Dendritic cell treated with granulocyte-macrophage colony-stimulating factor and Interleukin-4, amounts not matched to agents 40 ng/mL and 50 ng/mL, for 4 days (primary cell): ENCODE data around the gene FGFR1OP2.

ENCODE experiments used
- H3K27ac Mint-ChIP-seq: one replicate; pipeline ENCODE4 v1.8.0; 2022; ENCODE audit warnings: mild to moderate bottlenecking, mixed read lengths
- H3K27me3 Mint-ChIP-seq: one replicate; pipeline ENCODE4 v1.8.0; 2022; ENCODE audit warnings: mild to moderate bottlenecking, mixed read lengths
- H3K36me3 Mint-ChIP-seq: one replicate; pipeline ENCODE4 v1.8.0; 2022; ENCODE audit warnings: low read depth, mixed read lengths
- H3K4me1 Mint-ChIP-seq: one replicate; pipeline ENCODE4 v1.8.0; 2022; ENCODE audit warnings: low read depth, mixed read lengths
- H3K4me3 Mint-ChIP-seq: one replicate; pipeline ENCODE4 v1.8.0; 2022; ENCODE audit warnings: mild to moderate bottlenecking, moderate library complexity, mixed read lengths
- H3K9me3 Mint-ChIP-seq: one replicate; pipeline ENCODE4 v1.8.0; 2022; ENCODE audit warnings: mixed read lengths
- intact Hi-C: fragments of 100-400 bp; cut with micrococcal nuclease; formaldehyde crosslinking; loops from one replicate; pipeline ENCODE4 v1.15.0; 2022

FGFR1OP2 gene

DNA sequence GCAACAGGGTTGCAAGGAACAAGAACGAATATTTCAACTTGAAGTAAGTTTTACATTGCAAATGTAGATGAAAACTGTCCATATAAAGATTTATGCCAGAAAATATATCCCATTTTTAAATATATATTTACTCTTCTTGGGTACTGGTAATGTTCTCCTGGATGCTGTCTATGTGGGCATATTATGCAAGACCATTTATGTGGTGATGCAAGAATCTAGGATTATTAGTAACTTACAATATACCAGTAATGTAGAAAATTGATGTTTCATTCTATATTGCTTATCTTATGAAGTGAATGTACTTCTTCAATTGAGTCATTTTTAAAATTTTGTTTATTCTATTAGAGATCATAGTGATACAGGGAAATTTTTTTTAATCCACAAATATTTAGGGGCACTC is 25.1 kb downstream of the FGFR1OP2 start:
- intact Hi-C loops = no loop called here
- Mint-ChIP-seq H3K27ac (no peak overlapping the region), H3K4me3 (no peak overlapping the region), H3K36me3 (peaks cover 67% of the 10 kb centered on the region), H3K9me3 (no peaks in the 10 kb centered on the region), H3K27me3 (no peaks in the 10 kb centered on the region), H3K4me1 (no peaks in the 10 kb centered on the region)

- Mint-ChIP-seq H3K27ac (no peak overlapping the region), H3K36me3 (peaks cover 58% of the 10 kb centered on the region)
- intact Hi-C loops = no loop called here
Observed at GRCh38 chr12:26966842-26967241, 28.6 kb downstream of the FGFR1OP2 start.

GRCh38 chr12:26970136-26970535 is 31.9 kb downstream of the FGFR1OP2 start:
- Mint-ChIP-seq H3K27ac (no peak overlapping the region), H3K36me3 (peaks cover 55% of the 10 kb centered on the region), H3K4me1 (no peaks in the 10 kb centered on the region), H3K9me3 (no peaks in the 10 kb centered on the region), H3K27me3 (no peaks in the 10 kb centered on the region), H3K4me3 (no peak overlapping the region)
- intact Hi-C loops = no loop called here

More at GRCh38 chr12:26966842-26967241, 28.6 kb downstream of the FGFR1OP2 start:
- Mint-ChIP-seq H3K9me3 (no peaks in the 10 kb centered on the region), H3K4me3 (no peak overlapping the region), H3K27me3 (no peaks in the 10 kb centered on the region), H3K4me1 (no peaks in the 10 kb centered on the region)

GRCh38 chr12:26971963-26972362 is 33.7 kb downstream of the FGFR1OP2 start:
- intact Hi-C loops = no loop called here
- H3K9me3 Mint-ChIP-seq = no peaks in the 10 kb centered on the region
- H3K4me3 Mint-ChIP-seq = no peak overlapping the region
- no peaks in the 10 kb centered on the region for H3K27me3 Mint-ChIP-seq
- H3K4me1 Mint-ChIP-seq = peaks cover 7% of the 10 kb centered on the region
- H3K27ac Mint-ChIP-seq = no peak overlapping the region
- H3K36me3 Mint-ChIP-seq = peaks cover 56% of the 10 kb centered on the region

GRCh38 chr12:26976687-26977086 is 38.4 kb downstream of the FGFR1OP2 start:
- Mint-ChIP-seq H3K36me3 (peaks cover 50% of the 10 kb centered on the region), H3K27ac (peak overlapping the region; percentile 20), H3K4me3 (no peak overlapping the region), H3K4me1 (peaks cover 7% of the 10 kb centered on the region), H3K9me3 (no peaks in the 10 kb centered on the region), H3K27me3 (no peaks in the 10 kb centered on the region)
- intact Hi-C loops = no loop called here

DNA sequence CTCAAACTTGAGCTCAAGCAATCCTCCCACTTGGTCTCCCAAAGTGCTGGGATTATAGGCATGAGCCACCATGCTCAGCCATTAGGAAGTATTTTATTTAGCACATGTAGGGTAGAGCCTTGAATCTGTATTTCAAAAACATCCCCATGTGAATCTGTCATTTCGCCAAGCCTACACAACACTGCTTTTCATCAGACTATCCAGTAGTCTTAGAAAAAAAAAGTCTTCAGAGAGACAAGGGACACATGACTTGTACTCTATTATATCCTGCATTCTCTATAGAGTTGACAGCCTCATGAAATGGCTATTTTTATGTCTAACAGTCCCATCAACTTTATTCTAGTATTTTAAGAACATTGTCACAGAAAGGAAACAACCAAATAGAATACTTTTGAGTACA is 40.5 kb downstream of the FGFR1OP2 start:
- Mint-ChIP-seq H3K9me3 (no peaks in the 10 kb centered on the region), H3K27me3 (no peaks in the 10 kb centered on the region), H3K4me3 (no peak overlapping the region), H3K36me3 (peaks cover 61% of the 10 kb centered on the region), H3K4me1 (peaks cover 7% of the 10 kb centered on the region), H3K27ac (no peak overlapping the region)
- intact Hi-C loops = no loop called here

GRCh38 chr12:26979733-26980132 is 41.5 kb downstream of the FGFR1OP2 start:
- Mint-ChIP-seq H3K36me3 (peaks cover 61% of the 10 kb centered on the region), H3K27me3 (no peaks in the 10 kb centered on the region), H3K9me3 (no peaks in the 10 kb centered on the region), H3K4me3 (no peak overlapping the region), H3K27ac (peak overlapping the region; percentile 10), H3K4me1 (peaks cover 7% of the 10 kb centered on the region)
- intact Hi-C loops = no loop called here

- intact Hi-C loops = no loop called here
- no peak overlapping the region for H3K4me3 Mint-ChIP-seq
- H3K4me1 Mint-ChIP-seq = peaks cover 10% of the 10 kb centered on the region
- no peaks in the 10 kb centered on the region for H3K27me3 Mint-ChIP-seq
- no peak overlapping the region for H3K27ac Mint-ChIP-seq
- H3K9me3 Mint-ChIP-seq = no peaks in the 10 kb centered on the region
- peaks cover 65% of the 10 kb centered on the region for H3K36me3 Mint-ChIP-seq
Observed at GRCh38 chr12:26982866-26983265, 44.6 kb downstream of the FGFR1OP2 start.

- intact Hi-C loops = no loop called here
Observed at GRCh38 chr12:26987634-26988424, 49.6 kb downstream of the FGFR1OP2 start.

DNA sequence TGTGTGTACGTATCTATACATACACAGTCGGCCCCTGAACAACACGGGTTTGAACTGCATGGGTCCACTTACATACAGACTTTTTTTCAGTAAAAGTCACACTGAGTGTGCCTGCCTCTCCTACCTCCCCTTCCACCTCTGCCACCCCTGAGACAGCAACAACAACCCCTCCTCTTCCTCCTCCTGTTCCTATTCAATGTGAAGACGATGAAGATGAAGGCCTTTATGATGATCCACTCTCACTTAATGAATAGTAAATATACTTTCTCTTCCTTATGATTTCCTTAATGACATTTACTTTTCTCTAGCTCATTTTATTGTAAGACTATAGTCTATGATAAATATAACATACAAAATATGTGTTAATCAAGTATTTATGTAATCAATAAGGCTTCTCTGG is 50.4 kb downstream of the FGFR1OP2 start:
- peaks cover 10% of the 10 kb centered on the region for H3K4me1 Mint-ChIP-seq
- peaks cover 63% of the 10 kb centered on the region for H3K36me3 Mint-ChIP-seq
- no peaks in the 10 kb centered on the region for H3K9me3 Mint-ChIP-seq
- no peaks in the 10 kb centered on the region for H3K27me3 Mint-ChIP-seq
- no peak overlapping the region for H3K4me3 Mint-ChIP-seq
- intact Hi-C loops = no loop called here
- no peak overlapping the region for H3K27ac Mint-ChIP-seq

More at GRCh38 chr12:26987634-26988424, 49.6 kb downstream of the FGFR1OP2 start:
- H3K9me3 Mint-ChIP-seq = no peaks in the 10 kb centered on the region
- no peak overlapping the region for H3K4me3 Mint-ChIP-seq
- no peak overlapping the region for H3K27ac Mint-ChIP-seq
- H3K27me3 Mint-ChIP-seq = no peaks in the 10 kb centered on the region
- peaks cover 63% of the 10 kb centered on the region for H3K36me3 Mint-ChIP-seq
- H3K4me1 Mint-ChIP-seq = peaks cover 10% of the 10 kb centered on the region

- no peaks in the 10 kb centered on the region for H3K27me3 Mint-ChIP-seq
- no peak overlapping the region for H3K27ac Mint-ChIP-seq
- intact Hi-C loops = no loop called here
- no peaks in the 10 kb centered on the region for H3K9me3 Mint-ChIP-seq
- H3K36me3 Mint-ChIP-seq = peaks cover 58% of the 10 kb centered on the region
- no peak overlapping the region for H3K4me3 Mint-ChIP-seq
- peaks cover 10% of the 10 kb centered on the region for H3K4me1 Mint-ChIP-seq
Observed at GRCh38 chr12:26989873-26990272, 51.6 kb downstream of the FGFR1OP2 start.

GRCh38 chr12:26991826-26992225 is 53.6 kb downstream of the FGFR1OP2 start:
- Mint-ChIP-seq H3K27me3 (no peaks in the 10 kb centered on the region), H3K36me3 (peaks cover 53% of the 10 kb centered on the region)

GRCh38 chr12:26994109-26994508 is 55.8 kb downstream of the FGFR1OP2 start:
- peaks cover 24% of the 10 kb centered on the region for H3K4me1 Mint-ChIP-seq

More at GRCh38 chr12:26991826-26992225, 53.6 kb downstream of the FGFR1OP2 start:
- H3K4me1 Mint-ChIP-seq = peaks cover 13% of the 10 kb centered on the region
- intact Hi-C loops = no loop called here
- no peaks in the 10 kb centered on the region for H3K9me3 Mint-ChIP-seq
- H3K4me3 Mint-ChIP-seq = no peak overlapping the region
- H3K27ac Mint-ChIP-seq = no peak overlapping the region

GRCh38 chr12:26995706-26996105 is 57.4 kb downstream of the FGFR1OP2 start:
- Mint-ChIP-seq H3K4me1 (peaks cover 27% of the 10 kb centered on the region), H3K9me3 (no peaks in the 10 kb centered on the region), H3K27ac (no peak overlapping the region), H3K36me3 (peaks cover 51% of the 10 kb centered on the region), H3K4me3 (no peak overlapping the region), H3K27me3 (no peaks in the 10 kb centered on the region)
- intact Hi-C loops = no loop called here

More at GRCh38 chr12:26994109-26994508, 55.8 kb downstream of the FGFR1OP2 start:
- Mint-ChIP-seq H3K27ac (no peak overlapping the region), H3K4me3 (no peak overlapping the region), H3K27me3 (no peaks in the 10 kb centered on the region), H3K9me3 (no peaks in the 10 kb centered on the region), H3K36me3 (peaks cover 57% of the 10 kb centered on the region)
- intact Hi-C loops = no loop called here

GRCh38 chr12:26997003-26997402 is 58.7 kb downstream of the FGFR1OP2 start:
- intact Hi-C loops = no loop called here
- H3K4me3 Mint-ChIP-seq = no peak overlapping the region
- H3K36me3 Mint-ChIP-seq = peaks cover 55% of the 10 kb centered on the region
- no peaks in the 10 kb centered on the region for H3K9me3 Mint-ChIP-seq
- peaks cover 37% of the 10 kb centered on the region for H3K4me1 Mint-ChIP-seq
- H3K27me3 Mint-ChIP-seq = no peaks in the 10 kb centered on the region
- H3K27ac Mint-ChIP-seq = peak overlapping the region; percentile 49
